K562 (cell line): ENCODE results near the gene IDUA. TPM values are rescaled to one million over a fixed set of nuclear protein-coding genes. Genes with fewer than 3 reads are reported as not detected.

Experiments
- ATAC-seq: fragments of 200-7000 bp; cut with Tn5 transposase; 3 replicates; pipeline ENCODE4 v1.9.1; 2020; ENCODE audit warnings: moderate library complexity
- BruUV-seq: library from RNA; stranded (reverse); fragments of 400-500 nt; replicated peaks from 2 replicates; lab custom pipeline; 2021; lab: Mats Ljungman, UMichigan
- CTCF ChIA-PET: fragments of 300-600 bp; formaldehyde crosslinking; extraction: SDS; loops from one replicate; lab custom pipeline; 2021; ENCODE audit warnings: low intra/inter-chr PET ratio; lab: Yijun Ruan, JAX
- POLR2A ChIA-PET: fragments of 300-600, 350-650 bp; sonication (Branson Sonifier 250); formaldehyde crosslinking; extraction: SDS; loops from one replicate; lab custom pipeline; 2021; ENCODE audit warnings: antibody characterized with exemption, inconsistent platforms; lab: Yijun Ruan, JAX
- DNase-seq, 4 experiments: peaks; one replicate each; pipeline versions ENCODE4 v3.0.0 to v3.0.0-alpha.2; 2011 to 2018; ENCODE audit warnings: low spot score in 3 of 4, mixed read lengths in 3 of 4; ENCODE audit errors: extremely low read depth in 1 of 4
- FAIRE-seq: peaks from 2 replicates; lab custom pipeline; 2011; peaks lifted over from hg19 to GRCh38; lab: Jason Lieb, UNC
- H2AFZ ChIP-seq: 2 replicates; pipeline ENCODE4 v1.6.0; 2011; ENCODE audit warnings: low read depth, low read length, control low read depth, inconsistent platforms
- H3K27ac ChIP-seq: fragments of 200-600 bp; 3 replicates; pipeline ENCODE4 v1.8.0; 2011; ENCODE audit warnings: low read depth, mild to moderate bottlenecking, control low read depth, inconsistent platforms, low read length, moderate library complexity, mixed read lengths; ENCODE audit errors: extremely low read depth
- H3K27me3 ChIP-seq, 2 experiments: fragments of 300-600 bp in 1 of 2; 2 replicates in 1 of 2; 3 replicates in 1 of 2; pipeline versions ENCODE4 v1.6.0 to v1.8.0; 2011; ENCODE audit warnings: inconsistent platforms in 2 of 2, low read length in 2 of 2, mild to moderate bottlenecking in 1 of 2, mixed read lengths in 1 of 2, moderate library complexity in 1 of 2; ENCODE audit not compliant: control insufficient read depth in 2 of 2, insufficient read depth in 2 of 2
- H3K36me3 ChIP-seq: fragments of 300-600 bp; 3 replicates; pipeline ENCODE4 v1.8.0; 2011; ENCODE audit warnings: mild to moderate bottlenecking, low read length, inconsistent platforms; ENCODE audit not compliant: control insufficient read depth, insufficient read depth
- H3K4me1 ChIP-seq, 2 experiments: fragments of 200-600 bp in 1 of 2; replicated peaks in 1 of 2; 2 replicates in 1 of 2; 3 replicates in 1 of 2; pipeline versions ENCODE4 v1.5.1 to v1.8.0; 2011; ENCODE audit warnings: inconsistent platforms in 2 of 2, low read length in 2 of 2, mild to moderate bottlenecking in 1 of 2, mixed read lengths in 1 of 2, moderate library complexity in 1 of 2; ENCODE audit not compliant: control insufficient read depth in 2 of 2, insufficient read depth in 2 of 2
- H3K4me2 ChIP-seq: 2 replicates; pipeline ENCODE4 v1.6.1; 2011; ENCODE audit warnings: low read length, control low read depth, inconsistent platforms, mixed read lengths; ENCODE audit not compliant: insufficient read depth
- H3K4me3 ChIP-seq: fragments of 200-600 bp; sonication (generic), shearing (Covaris generic); 2 replicates; pipeline ENCODE4 v1.5.1; 2016; ENCODE audit warnings: control low read depth, inconsistent platforms
- H3K79me2 ChIP-seq: fragments of 200-600 bp; 3 replicates; pipeline ENCODE4 v1.8.0; 2011; ENCODE audit warnings: low read length, inconsistent platforms; ENCODE audit not compliant: control insufficient read depth, insufficient read depth
- H3K9ac ChIP-seq, 2 experiments: 2 replicates each; pipeline versions ENCODE4 v1.6.0 to v1.6.1; 2011; ENCODE audit warnings: low read depth in 2 of 2, low read length in 2 of 2, control low read depth in 1 of 2, inconsistent platforms in 1 of 2, mild to moderate bottlenecking in 1 of 2, mixed read lengths in 1 of 2; ENCODE audit not compliant: insufficient read depth in 1 of 2
- H3K9me1 ChIP-seq: one replicate; pipeline ENCODE4 v1.6.0; 2011; ENCODE audit warnings: inconsistent platforms, mild to moderate bottlenecking, low read length, moderate library complexity; ENCODE audit not compliant: control insufficient read depth, insufficient read depth
- H3K9me3 ChIP-seq: replicated peaks from 2 replicates; pipeline ENCODE4 v1.5.1; 2011; ENCODE audit warnings: low read depth, low read length, inconsistent platforms; ENCODE audit not compliant: control insufficient read depth, insufficient read depth
- H4K20me1 ChIP-seq: replicated peaks from 2 replicates; pipeline ENCODE4 v1.6.1; 2011; ENCODE audit warnings: low read length, inconsistent platforms, mixed read lengths; ENCODE audit not compliant: control insufficient read depth, insufficient read depth
- EGR1 ChIP-seq: fragments of 450-650 bp; conservative IDR thresholded peaks from 2 replicates; pipeline ENCODE4 v1.6.1; 2017; ENCODE audit warnings: mild to moderate bottlenecking
- NRF1 ChIP-seq, 2 experiments: fragments of 450-650 bp; IDR thresholded peaks in 1 of 2; conservative IDR thresholded peaks in 1 of 2; 2 replicates each; pipeline ENCODE4 v1.6.1; 2014; ENCODE audit warnings: mild to moderate bottlenecking in 2 of 2
- TAF15 ChIP-seq: fragments of 200-400 bp; formaldehyde crosslinking; IDR thresholded peaks from 2 replicates; pipeline ENCODE4 v1.6.1; 2017; ENCODE audit warnings: mild to moderate bottlenecking, low read depth, low read length, moderate library complexity
- TFAP4 ChIP-seq: sonication (generic); formaldehyde crosslinking; IDR thresholded peaks from 2 replicates; pipeline ENCODE4 v1.8.0; 2022; ENCODE audit warnings: missing genetic modification reagents, mild to moderate bottlenecking, moderate library complexity, borderline replicate concordance
- TGIF2 ChIP-seq: sonication (generic); formaldehyde crosslinking; IDR thresholded peaks from 2 replicates; pipeline ENCODE4 v1.8.1; 2022; ENCODE audit warnings: mild to moderate bottlenecking, missing genetic modification reagents, moderate library complexity
- WGBS: fragments of 100-300 bp; shearing (Covaris generic); methylation state at CpG from one replicate; pipeline ENCODE4 v1.1.6; 2016; ENCODE audit warnings: low coverage, mixed read lengths; ENCODE audit not compliant: insufficient coverage; ENCODE audit errors: missing lambda C conversion rate; 5-methylcytosine and 5-hydroxymethylcytosine counted together
- in situ Hi-C: fragments of 300-500 bp; cut with MboI; formaldehyde crosslinking; loops from 4 replicates; pipeline ENCODE4 v1.15.0; 2018; ENCODE audit warnings: inconsistent platforms, mixed read lengths
- intact Hi-C: fragments of 100-400 bp; cut with micrococcal nuclease; formaldehyde crosslinking; loops from 2 replicates; pipeline ENCODE4 v1.14.2; 2022
- polyA plus RNA-seq, 8 experiments: library from polyadenylated mRNA; depleted of rRNA in 4 of 8; stranded (reverse) in 5 of 8; unstranded in 3 of 8; fragments of >200 nt; fragmentation: Nextera tagmentation in 2 of 8; fragmentation: Illumina TruSeq in 1 of 8; extraction: Ambion mirVana in 2 of 8; extraction: Trizol in 1 of 8; gene quantifications; 2 replicates each; pipeline versions ENCODE4 v1.2.1 to v1.2.3, GENCODE V29; 2011 to 2014; ENCODE audit warnings: inconsistent platforms in 1 of 8, missing spikeins in 1 of 8
- total RNA-seq, 7 experiments: library from RNA; depleted of rRNA in 6 of 7; stranded (reverse); fragments of >200 nt in 6 of 7; fragmentation: Illumina TruSeq in 2 of 7; extraction: Trizol in 2 of 7; gene quantifications; 2 replicates each; pipeline versions ENCODE4 v1.2.1 to v1.2.3, GENCODE V29; 2011 to 2021; ENCODE audit warnings: low replicate concordance in 1 of 7

IDUA gene
- total and polyA plus RNA-seq, 9 of the 15 experiments (the other 6 are each of a cell fraction or from before 2014, with no cell fraction given): 0.04 to 16.1 (median 1.2) TPM

GRCh38 chr4:1033840-1034551 is 47.2 kb downstream of the IDUA start:
- no peaks in the 10 kb centered on the region for H3K36me3 ChIP-seq
- WGBS: 28% methylated on average over 22 of the region's 35 CpGs
- no peak overlapping the region for H3K27ac ChIP-seq
- peak overlapping the region; percentile 40; the same call in 1 of the 2 replicates for H2AFZ ChIP-seq
- DNase-seq: no peak
- FAIRE-seq: no peak
- no peaks in the 10 kb centered on the region for H4K20me1 ChIP-seq
- CTCF ChIA-PET: no interaction called here
- no peak overlapping the region for H3K4me2 ChIP-seq
- ATAC-seq: peak; percentile 63
- 0 out of 5 replicates have a peak, but pooled peaks cover 0 to 6% of the 10 kb centered on the region in 2 experiments for H3K27me3 ChIP-seq
- H3K9me3 ChIP-seq: no peaks in the 10 kb centered on the region
- no peak overlapping the region for H3K4me3 ChIP-seq
- peaks cover 5 to 87% of the 10 kb centered on the region in 2 experiments for H3K4me1 ChIP-seq
- H3K9me1 ChIP-seq: no peaks in the 10 kb centered on the region
- in situ Hi-C loops: no loop called here
- no TSS peak for BruUV-seq
- intact Hi-C loops: no loop called here
- peak overlapping the region in 1 of 2 experiments; percentile 66; a peak in 2 of 4 replicates for H3K9ac ChIP-seq
- POLR2A ChIA-PET: interaction anchor here (0.6 kb wide), 1 partner anchor 105 kb away, joined by 3 read pairs; no protein-coding TSS in a partner anchor
- TF ChIP-seq TGIF2 (CRISPR knock-in tag) (no peak), TAF15 (no peak), NRF1 (conservative IDR thresholded peaks at IDR 0.05 in 1 of 2, IDR thresholded peaks at IDR 0.05 in 1 of 2) (no peak), EGR1 (peak; percentile 48), TFAP4 (CRISPR knock-in tag) (0 out of 2 replicates have a peak, but pooled peaks have one; percentile 4)
- H3K79me2 ChIP-seq: no peaks in the 10 kb centered on the region
